CD4-positive, alpha-beta T cell (primary cell): ENCODE data around the gene PNPLA7. TPM values are rescaled to one million over a fixed set of nuclear protein-coding genes. Genes with fewer than 3 reads are reported as not detected.

Experiments
- ATAC-seq: fragments of 200-7000 bp; cut with Tn5 transposase; one replicate; pipeline ENCODE4 v1.10.0; 2022; ENCODE audit warnings: mild to moderate bottlenecking; ENCODE audit not compliant: poor library complexity
- CTCF ChIA-PET: fragments of 350-600 bp; sonication (Branson Sonifier 250); formaldehyde crosslinking; loops from one replicate; lab custom pipeline; 2021; ENCODE audit warnings: antibody characterized with exemption, inconsistent platforms; lab: Charles Lee
- POLR2A ChIA-PET: fragments of 350-600 bp; sonication (Branson Sonifier 250); formaldehyde crosslinking; loops from one replicate; lab custom pipeline; 2021; ENCODE audit warnings: antibody characterized with exemption, inconsistent platforms; lab: Charles Lee
- DNase-seq, 14 experiments: peaks; one replicate each; pipeline ENCODE4 v3.0.0-alpha.2; 2013 to 2020; ENCODE audit warnings: mixed read lengths in 2 of 14
- H3K27ac ChIP-seq, 2 donors: one replicate each; pipeline versions ENCODE4 v1.5.1 to v1.7.0; 2013; ENCODE audit warnings: low read length in 2 of 2, low read depth in 1 of 2, mild to moderate bottlenecking in 1 of 2
- H3K27me3 ChIP-seq, 2 experiments: 1 replicate in 1 of 2; 2 replicates in 1 of 2; pipeline versions ENCODE4 v1.6.1 to v1.7.0; 2013; ENCODE audit warnings: low read length in 2 of 2, control low read depth in 1 of 2, mild to moderate bottlenecking in 1 of 2, moderate library complexity in 1 of 2; ENCODE audit not compliant: insufficient read depth in 2 of 2, control insufficient read depth in 1 of 2
- H3K36me3 ChIP-seq: one replicate; pipeline ENCODE4 v1.6.1; 2013; ENCODE audit warnings: low read length, control low read depth; ENCODE audit not compliant: insufficient read depth
- H3K4me1 ChIP-seq: one replicate; pipeline ENCODE4 v1.6.1; 2013; ENCODE audit warnings: low read length, control low read depth; ENCODE audit not compliant: insufficient read depth
- H3K4me3 ChIP-seq: one replicate; pipeline ENCODE4 v1.5.1; 2013; ENCODE audit warnings: mild to moderate bottlenecking, low read length, moderate library complexity
- H3K9me3 ChIP-seq, 2 experiments: 1 replicate in 1 of 2; 2 replicates in 1 of 2; pipeline versions ENCODE4 v1.6.1 to v1.7.0; 2013; ENCODE audit warnings: low read length in 2 of 2, mild to moderate bottlenecking in 2 of 2, control low read depth in 1 of 2, moderate library complexity in 1 of 2; ENCODE audit not compliant: control insufficient read depth in 1 of 2, insufficient read depth in 1 of 2
- H3K27ac Mint-ChIP-seq: one replicate; pipeline ENCODE4 v1.8.0; 2020; ENCODE audit warnings: mixed read lengths
- H3K27me3 Mint-ChIP-seq: one replicate; pipeline ENCODE4 v1.8.0; 2021; ENCODE audit warnings: mixed read lengths
- H3K36me3 Mint-ChIP-seq: one replicate; pipeline ENCODE4 v1.8.0; 2021; ENCODE audit warnings: low read depth, mixed read lengths
- H3K4me1 Mint-ChIP-seq: one replicate; pipeline ENCODE4 v1.8.0; 2021; ENCODE audit warnings: low read depth, mixed read lengths
- H3K4me3 Mint-ChIP-seq: one replicate; pipeline ENCODE4 v1.8.0; 2020; ENCODE audit warnings: mild to moderate bottlenecking, mixed read lengths
- H3K9me3 Mint-ChIP-seq: one replicate; pipeline ENCODE4 v1.8.0; 2020; ENCODE audit warnings: mixed read lengths
- intact Hi-C, 2 experiments: fragments of 100-400 bp; cut with DNase I in 1 of 2; cut with micrococcal nuclease in 1 of 2; formaldehyde crosslinking; loops; one replicate each; pipeline versions ENCODE4 v1.15.1 to v1.9.0; 2023 to 2025; cut with DNase I, micrococcal nuclease
- total RNA-seq, 174 experiments: library from RNA in 2 of 174; stranded (reverse) in 2 of 174; gene quantifications; one replicate each; pipeline ENCODE4 v1.2.3 and lab custom pipeline; 2021 to 2026
- TF ChIP-seq, protein P1 (sequence below): fragments of 200-600 bp; IDR thresholded peaks from one replicate; pipeline ENCODE4 v1.8.0; 2022; ENCODE audit warnings: antibody characterized with exemption, mild to moderate bottlenecking

The PNPLA7 gene
- total RNA-seq, 2 experiments from 2014 or later, result 7.8 to 8.4 TPM

DNA sequence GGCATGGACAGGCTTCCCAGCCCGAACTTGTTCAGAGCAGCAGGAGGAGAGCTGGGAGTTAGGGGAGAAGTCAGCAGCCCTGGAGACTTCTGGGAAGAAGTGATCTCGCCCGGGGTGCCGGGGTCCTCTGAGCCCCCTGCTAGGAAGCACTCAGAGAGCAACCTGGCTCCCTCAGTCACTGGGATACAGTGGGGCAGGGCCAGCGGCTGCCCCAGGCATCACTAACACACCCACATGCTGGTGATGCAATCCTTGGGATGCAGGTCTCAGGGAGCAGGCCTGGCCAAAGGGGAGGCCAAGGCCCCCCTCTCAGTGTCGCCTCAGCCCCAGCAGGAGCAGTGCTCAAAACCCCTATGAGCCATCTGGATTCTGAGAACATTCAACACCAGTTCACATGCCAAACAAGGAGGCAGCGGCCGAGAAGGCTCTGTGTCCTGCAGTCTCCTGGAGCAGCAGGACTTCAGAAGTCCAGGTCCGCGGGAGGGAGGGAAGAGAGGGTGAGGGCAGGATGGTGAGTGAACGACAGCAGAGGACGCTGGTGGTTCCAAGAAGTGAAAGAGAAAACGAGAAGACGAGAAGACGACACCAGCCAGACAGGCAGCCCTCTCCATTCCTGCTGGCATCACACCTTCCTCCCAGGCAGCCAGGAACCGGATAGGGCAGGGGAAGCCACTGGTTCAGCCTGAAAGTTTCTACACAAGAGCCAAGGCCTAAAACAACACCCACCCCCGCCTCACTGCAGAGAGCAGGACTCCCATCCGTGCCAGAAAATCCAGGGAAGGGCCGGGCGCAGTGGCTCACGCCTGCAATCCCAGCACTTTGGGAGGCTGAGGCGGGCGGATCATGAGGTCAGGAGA, 2.3 kb downstream of the PNPLA7 start:
- no peak overlapping the region for H3K27ac ChIP-seq
- DNase-seq (peak in 1 of 14 experiments; percentile 17), ATAC-seq (no peak)
- Mint-ChIP-seq H3K9me3 (no peaks in the 10 kb centered on the region), H3K27me3 (no peaks in the 10 kb centered on the region), H3K36me3 (peaks cover 9% of the 10 kb centered on the region), H3K4me3 (peak overlapping the region; percentile 82), H3K4me1 (peaks cover 16% of the 10 kb centered on the region), H3K27ac (no peak overlapping the region)
- H3K4me1 ChIP-seq, result peaks cover 18% of the 10 kb centered on the region
- no peak overlapping the region for H3K4me3 ChIP-seq
- no peaks in the 10 kb centered on the region for H3K27me3 ChIP-seq
- POLR2A ChIA-PET, result no interaction called here
- CTCF ChIA-PET, result no interaction called here
- no peaks in the 10 kb centered on the region for H3K36me3 ChIP-seq
- TF ChIP-seq, protein P1, sequence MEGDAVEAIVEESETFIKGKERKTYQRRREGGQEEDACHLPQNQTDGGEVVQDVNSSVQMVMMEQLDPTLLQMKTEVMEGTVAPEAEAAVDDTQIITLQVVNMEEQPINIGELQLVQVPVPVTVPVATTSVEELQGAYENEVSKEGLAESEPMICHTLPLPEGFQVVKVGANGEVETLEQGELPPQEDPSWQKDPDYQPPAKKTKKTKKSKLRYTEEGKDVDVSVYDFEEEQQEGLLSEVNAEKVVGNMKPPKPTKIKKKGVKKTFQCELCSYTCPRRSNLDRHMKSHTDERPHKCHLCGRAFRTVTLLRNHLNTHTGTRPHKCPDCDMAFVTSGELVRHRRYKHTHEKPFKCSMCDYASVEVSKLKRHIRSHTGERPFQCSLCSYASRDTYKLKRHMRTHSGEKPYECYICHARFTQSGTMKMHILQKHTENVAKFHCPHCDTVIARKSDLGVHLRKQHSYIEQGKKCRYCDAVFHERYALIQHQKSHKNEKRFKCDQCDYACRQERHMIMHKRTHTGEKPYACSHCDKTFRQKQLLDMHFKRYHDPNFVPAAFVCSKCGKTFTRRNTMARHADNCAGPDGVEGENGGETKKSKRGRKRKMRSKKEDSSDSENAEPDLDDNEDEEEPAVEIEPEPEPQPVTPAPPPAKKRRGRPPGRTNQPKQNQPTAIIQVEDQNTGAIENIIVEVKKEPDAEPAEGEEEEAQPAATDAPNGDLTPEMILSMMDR, result no peak
- no peaks in the 10 kb centered on the region for H3K9me3 ChIP-seq
- intact Hi-C loops, result no loop called here

DNA sequence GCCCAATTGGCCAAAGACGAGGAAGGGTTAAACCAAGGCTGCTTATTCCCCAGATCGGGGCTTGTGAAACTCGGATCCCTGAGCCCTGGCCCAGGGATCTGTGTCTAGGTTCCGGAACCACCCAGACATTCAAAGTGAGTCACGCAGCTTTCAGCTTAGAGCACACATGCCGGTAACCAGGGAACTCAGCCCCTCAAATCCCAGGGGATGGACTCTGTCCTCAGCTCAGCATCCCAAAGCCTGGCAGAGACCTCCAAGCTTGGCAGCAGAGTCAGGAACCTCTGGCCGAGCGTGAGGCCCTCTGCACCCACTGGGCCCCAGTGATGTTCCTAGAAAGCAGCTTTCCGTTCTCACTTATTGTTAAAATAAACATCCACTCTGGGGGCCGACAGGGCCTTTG, 5.1 kb downstream of the PNPLA7 start:
- no peaks in the 10 kb centered on the region for H3K27me3 Mint-ChIP-seq
- H3K27me3 ChIP-seq, result no peaks in the 10 kb centered on the region
- H3K36me3 ChIP-seq, result no peaks in the 10 kb centered on the region
- H3K4me1 ChIP-seq, result peaks cover 6% of the 10 kb centered on the region
- TF ChIP-seq, protein P1, result no peak
- peaks cover 7% of the 10 kb centered on the region for H3K4me1 Mint-ChIP-seq
- H3K9me3 ChIP-seq, result no peaks in the 10 kb centered on the region
- ChIA-PET CTCF (no interaction called here), POLR2A (no interaction called here)
- no peak overlapping the region for H3K4me3 ChIP-seq
- DNase-seq (peak in 1 of 14 experiments; percentile 11), ATAC-seq (no peak)
- intact Hi-C loops, result no loop called here
- H3K27ac ChIP-seq, result no peak overlapping the region
- peaks cover under 1% of the 10 kb centered on the region for H3K36me3 Mint-ChIP-seq
- no peaks in the 10 kb centered on the region for H3K9me3 Mint-ChIP-seq
- H3K4me3 Mint-ChIP-seq, result no peak overlapping the region
- no peak overlapping the region for H3K27ac Mint-ChIP-seq

DNA sequence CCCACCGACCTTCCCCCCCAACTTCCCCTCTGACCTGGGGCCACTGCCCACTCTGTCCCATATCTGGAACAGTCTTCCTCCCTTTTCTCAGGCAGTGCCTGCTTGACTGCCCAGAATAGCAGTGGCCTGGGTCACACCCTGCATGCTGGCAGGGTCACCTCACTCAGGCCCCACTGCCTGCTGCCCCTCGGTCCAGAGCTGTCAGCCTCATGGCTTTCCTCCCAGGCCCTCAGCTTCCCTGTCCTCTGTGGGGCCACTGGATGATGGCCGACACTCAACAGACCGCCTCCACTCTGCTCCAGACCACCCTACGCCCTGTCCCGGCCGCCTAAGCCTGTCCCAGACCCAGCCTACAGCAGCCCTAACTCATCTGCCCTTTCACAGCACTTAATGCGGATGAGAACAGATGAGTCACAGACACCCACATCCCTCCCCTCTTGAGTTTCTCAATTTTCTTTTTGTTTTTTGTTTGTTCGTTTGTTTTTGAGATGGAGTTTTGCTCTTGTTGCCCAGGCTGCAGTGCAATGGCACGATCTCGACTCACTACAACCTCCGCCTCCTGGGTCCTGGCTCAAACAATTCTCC, 5.9 kb downstream of the PNPLA7 start:
- CTCF ChIA-PET, result no interaction called here
- H3K27ac Mint-ChIP-seq, result no peak overlapping the region

More for the DNA sequence above, 5.9 kb downstream of the PNPLA7 start:
- intact Hi-C loops, result no loop called here
- TF ChIP-seq, protein P1, result no peak
- no peaks in the 10 kb centered on the region for H3K36me3 Mint-ChIP-seq
- peak in 1 of 14 experiments; percentile 10 for DNase-seq
- no peaks in the 10 kb centered on the region for H3K27me3 Mint-ChIP-seq
- H3K4me1 Mint-ChIP-seq, result no peaks in the 10 kb centered on the region
- Histone ChIP-seq H3K27me3 (no peaks in the 10 kb centered on the region), H3K36me3 (no peaks in the 10 kb centered on the region), H3K4me3 (no peak overlapping the region), H3K9me3 (no peaks in the 10 kb centered on the region), H3K27ac (no peak overlapping the region), H3K4me1 (no peaks in the 10 kb centered on the region)
- POLR2A ChIA-PET, result no interaction called here
- no peak for ATAC-seq
- no peak overlapping the region for H3K4me3 Mint-ChIP-seq
- no peaks in the 10 kb centered on the region for H3K9me3 Mint-ChIP-seq
